Stimulated activated CD8-positive, alpha-beta memory T cell treated with anti-CD3 and anti-CD28 coated beads, Interleukin-15, amount 100 ng/mL, for 1 hour (primary cell): ENCODE data around the gene ARL13B.
"Not testable (repeated sequence)": the region's sequence is repeated elsewhere in the genome, so short reads cannot be mapped to it uniquely, and the experiment has no call there.

Source experiments
- DNase-seq: peaks from one replicate; pipeline ENCODE4 v3.0.0-alpha.2; 2020; ENCODE audit warnings: low read depth

Gene ARL13B

DNA sequence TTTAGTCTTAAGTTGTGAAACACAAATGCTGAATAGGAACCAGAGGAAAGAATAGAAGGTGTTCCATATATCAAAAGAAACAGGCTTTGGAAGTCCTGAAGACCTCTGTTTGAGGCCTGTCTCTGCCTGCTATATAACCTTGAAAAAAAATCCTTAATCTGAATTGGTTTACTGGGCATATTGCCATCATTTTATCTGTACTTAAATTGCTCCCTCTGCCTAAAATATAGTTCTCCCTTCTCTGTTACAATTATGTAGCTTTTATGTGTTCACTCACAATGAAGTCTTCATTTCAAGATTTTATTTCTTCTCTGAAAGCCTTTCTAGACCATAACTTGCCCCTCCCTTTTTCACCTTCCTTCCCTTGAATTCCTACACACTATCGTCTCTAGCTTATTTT lies 21.2 kb downstream of the ARL13B start:
- no peak for DNase-seq

DNA sequence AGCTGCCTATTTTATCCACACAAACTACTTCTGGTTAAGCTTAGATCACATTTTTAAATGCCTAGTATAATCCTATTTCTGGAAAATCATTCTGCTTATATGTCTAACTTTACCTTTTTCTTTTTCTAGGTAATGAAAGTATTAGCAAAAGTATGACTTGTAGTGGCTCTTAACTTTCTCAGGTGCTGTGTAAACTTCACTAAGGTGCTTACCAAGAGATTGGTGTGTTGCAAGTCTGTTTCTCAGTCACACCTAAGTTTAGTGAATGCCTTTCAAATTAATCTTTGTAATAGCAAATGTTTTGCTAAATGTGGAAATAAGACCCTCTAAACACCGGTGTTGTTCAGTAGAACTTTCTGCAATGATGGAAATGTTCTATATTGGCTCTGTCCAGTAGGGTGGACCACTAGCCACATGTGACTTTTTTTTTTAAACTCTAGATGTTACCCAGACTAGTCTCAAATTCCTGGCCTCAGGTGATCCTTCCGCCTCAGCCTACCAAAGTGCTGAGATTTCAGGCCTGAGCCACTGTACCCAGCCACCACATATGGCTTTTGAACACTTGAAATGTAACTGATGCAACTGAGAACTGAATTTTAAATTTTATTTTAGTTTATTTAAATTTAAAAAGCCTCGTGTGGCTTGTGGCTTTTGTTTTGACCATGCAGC lies 22.0 kb downstream of the ARL13B start:
- no peak for DNase-seq

DNA sequence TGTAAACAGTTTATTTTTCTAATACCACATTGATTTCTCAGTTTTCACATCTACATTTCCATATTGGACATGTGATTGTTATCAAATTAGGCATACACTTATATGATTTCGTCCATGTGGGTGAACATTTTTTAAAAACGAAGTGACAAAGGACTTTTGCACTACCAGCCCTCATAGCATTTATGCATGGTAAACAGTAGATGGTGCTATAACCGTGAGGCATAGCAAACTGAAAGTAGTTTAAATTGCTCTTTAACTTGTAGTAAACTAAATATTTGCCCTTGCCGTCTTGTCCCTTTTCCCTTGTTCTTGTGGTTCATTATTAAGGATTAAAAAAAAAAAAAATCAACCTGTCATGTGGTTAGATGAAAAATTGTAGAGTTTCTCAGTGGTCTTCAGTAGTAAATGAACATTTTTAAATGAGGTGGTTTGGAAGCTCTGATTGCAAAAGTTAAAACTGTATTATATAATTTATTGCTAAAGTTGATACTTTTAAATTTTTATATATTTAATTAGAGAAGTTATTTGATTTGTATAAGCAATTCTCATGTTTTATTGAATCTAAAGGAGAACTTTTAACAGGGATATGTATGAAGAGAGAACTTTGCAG lies 24.5 kb downstream of the ARL13B start:
- no peak for DNase-seq

DNA sequence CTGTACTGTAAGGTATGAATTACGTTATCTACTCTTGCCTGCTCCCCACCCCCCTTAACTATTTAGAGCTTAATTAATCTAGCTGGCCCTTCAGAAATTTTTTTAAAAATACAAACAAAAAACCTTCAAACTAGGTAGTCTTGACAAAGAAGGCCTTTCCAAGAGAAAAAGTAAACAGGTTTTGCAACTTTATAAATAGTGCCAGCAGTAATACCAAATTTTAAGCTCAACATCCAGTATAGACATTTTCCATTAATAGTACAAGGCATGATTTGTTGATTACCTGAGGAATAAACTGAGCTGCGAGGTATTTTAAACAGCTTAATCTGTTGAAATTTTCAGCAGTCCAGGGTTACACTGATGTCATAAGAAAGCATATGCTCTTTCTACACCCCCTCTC lies 28.3 kb downstream of the ARL13B start:
- no peak for DNase-seq

DNA sequence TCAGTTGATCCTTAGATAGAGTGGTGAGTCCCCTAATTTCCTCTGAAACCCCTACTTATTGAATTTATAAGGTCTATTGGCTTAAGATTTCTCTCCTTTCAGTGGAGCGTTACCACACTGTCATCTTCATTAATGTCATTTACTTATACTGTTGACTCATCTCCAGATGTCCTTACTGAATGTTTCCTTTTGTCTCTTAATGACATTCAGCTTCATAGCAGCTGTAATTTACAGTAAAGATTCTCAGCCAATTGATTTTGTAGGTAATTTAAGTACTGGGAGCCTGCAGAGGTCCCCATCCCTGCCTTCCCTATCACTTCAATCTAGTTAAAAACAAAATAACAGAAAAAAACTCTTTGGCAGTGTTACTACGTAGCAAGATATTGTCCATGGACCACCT lies 29.7 kb downstream of the ARL13B start:
- no peak for DNase-seq

DNA sequence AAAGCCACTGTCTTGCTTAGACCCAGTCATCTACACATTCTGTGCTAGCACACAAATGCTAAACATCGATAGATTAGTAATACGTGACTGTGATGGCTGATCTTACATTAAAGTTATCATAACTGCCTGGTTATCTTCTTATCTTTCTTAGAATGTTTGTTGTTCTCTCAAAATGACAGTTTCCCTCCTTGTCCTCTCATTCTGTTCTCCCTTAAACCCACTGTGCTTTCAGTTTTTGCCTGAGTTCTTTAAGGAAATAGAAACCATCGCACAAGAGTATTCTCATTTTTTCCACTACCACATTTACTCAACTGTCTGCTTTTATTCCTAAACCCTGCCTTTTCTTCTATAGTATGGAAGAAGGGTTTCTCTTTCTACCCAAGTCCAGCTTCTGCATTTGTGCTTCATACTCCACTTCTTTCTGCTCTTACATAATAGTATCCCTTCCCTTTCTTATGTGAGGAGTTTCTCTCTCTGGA lies 31.3 kb downstream of the ARL13B start:
- DNase-seq, result no peak

DNA sequence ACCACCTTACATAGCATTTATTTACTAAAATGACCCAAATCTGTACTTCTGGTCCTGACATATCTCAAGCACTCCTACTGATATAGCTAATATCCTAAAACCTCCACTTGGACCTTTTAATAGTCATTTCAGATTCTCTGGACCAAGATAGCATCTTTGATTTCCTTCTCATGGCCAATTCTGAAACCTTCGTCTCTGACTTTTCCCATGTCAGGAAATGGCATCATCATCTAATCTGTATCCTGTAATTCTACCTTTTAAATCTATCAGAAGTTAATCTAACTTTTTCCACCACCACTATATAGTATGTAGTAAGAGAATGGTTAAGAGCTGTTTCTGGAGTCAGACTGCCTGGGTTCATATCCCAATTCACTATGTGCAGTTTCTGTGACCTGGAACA lies 32.2 kb downstream of the ARL13B start:
- DNase-seq, result no peak

DNA sequence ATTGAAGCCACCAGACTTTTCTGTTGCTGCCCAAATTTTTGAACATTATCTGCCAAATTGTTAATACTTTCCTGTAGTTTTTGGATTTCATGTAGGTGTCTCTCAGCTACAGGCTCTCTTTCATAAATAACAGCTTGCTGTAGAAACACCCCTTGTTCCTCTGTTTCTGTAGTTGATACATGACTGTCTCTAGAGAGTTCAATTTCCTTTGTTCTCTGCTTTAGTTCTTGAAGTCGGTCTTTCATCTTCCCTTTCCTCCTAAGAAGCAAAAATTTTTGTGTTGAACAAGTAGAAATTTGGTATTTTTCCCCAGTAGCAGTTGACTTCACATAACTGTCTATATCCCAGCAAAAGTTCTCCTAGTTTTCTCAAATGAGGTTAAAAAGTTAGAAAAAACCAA lies 35.1 kb downstream of the ARL13B start:
- DNase-seq, result no peak

DNA sequence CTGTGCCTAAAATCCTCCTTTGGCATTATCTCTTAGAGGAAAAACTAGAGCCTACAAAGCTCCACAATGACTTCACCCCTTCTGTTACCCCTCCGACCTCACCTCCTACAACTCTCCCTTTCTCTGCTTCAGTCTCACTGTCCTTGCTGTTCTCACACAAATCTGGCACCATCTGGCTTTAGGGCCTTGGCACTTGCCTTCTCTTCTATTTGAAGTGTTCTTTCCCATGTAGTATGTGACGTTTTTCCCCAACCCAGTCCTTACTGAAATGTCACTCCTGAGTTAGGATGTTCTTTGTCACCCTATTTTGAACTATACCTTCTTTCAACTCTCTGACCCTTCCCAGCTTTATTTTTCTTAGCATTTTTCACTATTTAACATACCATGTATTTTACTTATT lies 39.7 kb downstream of the ARL13B start:
- no peak for DNase-seq

DNA sequence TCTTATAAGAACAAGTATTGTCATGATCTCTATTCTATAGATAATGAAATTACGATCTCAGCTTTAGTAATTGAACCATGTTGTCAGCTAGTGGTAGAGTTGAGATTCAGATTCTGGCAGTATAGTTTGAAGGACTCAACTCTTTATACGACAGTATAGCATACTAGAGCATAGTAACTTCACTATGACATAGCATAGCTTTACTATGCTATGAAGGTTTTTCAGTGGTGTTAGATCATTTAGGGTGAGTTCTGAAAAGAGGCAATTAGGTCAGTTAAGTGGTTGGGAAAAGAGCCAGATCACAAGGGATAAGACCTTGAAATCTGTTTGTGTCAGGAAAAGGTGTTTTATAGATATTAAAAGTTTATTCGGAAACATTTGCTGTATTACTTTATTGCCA lies 40.3 kb downstream of the ARL13B start:
- DNase-seq, result no peak

DNA sequence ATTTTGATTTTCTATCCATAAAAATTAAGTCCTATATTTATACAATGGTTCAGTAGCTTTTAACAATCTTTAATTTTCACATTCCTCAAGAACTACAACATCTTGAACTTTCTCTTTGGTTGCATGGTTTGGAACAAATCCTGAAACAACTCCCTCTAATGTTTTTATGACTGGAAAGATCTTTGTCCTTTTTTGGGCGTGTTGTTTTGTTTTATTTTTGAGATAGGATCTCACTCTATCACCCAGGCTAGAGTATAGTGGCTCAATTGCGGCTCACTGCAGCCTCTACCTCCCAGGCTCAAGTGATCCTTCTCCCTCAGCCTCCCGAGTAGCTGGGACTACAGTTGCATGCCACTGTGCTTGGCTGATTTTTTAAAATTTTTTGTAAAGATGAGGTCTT lies 44.4 kb downstream of the ARL13B start:
- no peak for DNase-seq

DNA sequence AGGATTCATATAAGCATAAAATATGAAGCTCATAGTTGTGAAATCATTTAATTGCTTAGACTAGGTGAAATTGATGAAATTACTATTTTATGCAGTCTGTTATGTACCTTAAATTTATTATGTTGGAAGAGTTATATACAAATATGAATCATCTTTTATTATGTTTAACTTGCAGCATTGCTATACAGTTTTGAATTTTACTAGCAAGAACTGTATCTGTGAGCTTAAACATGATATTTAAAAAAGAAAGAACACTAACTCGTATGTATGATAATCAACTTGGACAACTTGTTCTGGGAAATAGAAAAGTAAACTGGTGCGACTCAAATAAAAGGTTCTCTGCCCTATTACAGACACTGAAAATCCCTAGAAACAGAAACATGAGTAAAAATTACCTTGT lies 46.7 kb downstream of the ARL13B start:
- DNase-seq, result no peak

DNA sequence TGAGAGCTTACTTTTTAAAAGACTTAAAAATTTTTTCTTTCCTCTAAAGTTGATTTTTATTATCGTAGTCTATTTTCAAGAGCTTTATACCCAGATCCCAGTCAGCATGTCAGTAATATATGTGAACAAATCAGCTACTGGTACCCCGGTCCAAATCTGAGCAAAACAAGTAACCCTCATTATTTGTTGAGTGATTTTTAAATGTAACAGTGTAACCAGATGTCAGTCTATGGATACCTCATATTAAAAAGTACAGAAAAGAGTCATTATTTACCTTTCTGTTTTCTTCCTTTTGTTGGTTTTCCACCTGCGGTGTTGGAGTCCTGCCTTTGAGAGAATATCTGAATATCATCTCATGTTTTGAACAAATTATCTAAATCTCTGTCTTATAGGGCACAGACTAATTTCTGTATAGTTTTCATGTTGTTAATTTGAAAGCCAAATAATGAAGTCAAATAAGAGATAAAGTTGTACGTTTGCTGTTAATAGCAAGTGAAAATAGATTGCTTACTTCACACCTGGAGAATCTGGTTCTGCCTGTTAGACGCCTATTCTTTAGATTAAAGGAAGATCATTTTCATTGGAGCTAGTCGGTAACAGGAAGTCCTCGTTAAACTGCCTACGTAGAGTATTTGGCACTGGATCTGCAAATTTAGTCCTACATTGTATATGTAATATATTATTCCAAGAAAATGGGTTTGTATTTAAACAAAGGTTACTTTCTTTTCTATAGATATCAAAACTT lies 48.3 kb downstream of the ARL13B start, which contains the start of gene STX19:
TSS of gene STX19 (minus strand) at position 505 of the 745 bp plus-strand sequence. CDS start 13,328 bp downstream, outside the sequence.
- no peak for DNase-seq

DNA sequence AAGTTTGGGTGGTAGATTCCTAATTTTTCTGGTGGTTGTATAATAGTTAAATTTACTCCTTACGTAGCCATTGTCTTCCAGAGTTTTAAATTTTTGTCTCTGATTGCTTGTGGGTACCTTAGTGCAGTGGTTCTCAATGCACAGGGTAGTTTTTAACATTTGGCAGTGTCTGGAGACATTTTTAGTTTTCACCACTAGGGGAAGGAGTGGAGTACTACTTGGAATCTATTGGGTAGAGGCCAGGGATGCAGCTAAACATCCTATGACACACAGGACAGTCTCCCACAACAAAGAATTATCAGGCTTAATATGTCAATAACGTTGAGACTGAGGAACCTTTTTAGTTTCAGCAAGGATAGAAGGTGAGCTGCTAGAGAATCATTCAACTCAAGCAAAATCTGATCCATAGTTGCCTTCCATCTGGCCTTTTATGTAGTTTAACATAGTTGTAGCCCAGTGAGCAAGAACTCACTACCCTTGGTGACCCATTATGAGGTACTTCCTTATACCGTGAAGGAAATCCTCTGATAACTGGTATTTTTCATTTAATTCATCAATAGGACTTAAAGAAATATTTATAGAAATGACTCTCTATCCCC lies 57.1 kb downstream of the ARL13B start:
- DNase-seq, result no peak

DNA sequence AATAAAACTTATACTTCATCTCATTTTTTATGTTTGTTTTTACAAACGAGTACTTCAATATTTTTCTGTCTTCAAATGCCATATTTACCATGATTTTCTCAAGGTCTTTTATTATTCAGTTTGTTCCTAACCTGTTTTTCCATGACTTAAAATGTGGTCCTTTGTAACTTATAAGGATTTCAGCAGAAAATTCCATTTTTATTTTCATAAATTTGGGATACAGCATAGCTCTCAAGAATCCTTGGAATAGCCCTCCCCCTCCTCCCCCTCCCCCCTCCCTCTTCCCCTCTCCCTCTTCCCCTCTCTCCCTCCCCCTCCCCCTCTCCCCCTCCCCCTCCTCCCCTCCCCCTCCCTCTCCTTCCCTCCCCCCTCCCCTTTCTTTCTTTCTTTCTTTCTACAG lies 63.3 kb downstream of the ARL13B start:
- DNase-seq, result no peak

DNA sequence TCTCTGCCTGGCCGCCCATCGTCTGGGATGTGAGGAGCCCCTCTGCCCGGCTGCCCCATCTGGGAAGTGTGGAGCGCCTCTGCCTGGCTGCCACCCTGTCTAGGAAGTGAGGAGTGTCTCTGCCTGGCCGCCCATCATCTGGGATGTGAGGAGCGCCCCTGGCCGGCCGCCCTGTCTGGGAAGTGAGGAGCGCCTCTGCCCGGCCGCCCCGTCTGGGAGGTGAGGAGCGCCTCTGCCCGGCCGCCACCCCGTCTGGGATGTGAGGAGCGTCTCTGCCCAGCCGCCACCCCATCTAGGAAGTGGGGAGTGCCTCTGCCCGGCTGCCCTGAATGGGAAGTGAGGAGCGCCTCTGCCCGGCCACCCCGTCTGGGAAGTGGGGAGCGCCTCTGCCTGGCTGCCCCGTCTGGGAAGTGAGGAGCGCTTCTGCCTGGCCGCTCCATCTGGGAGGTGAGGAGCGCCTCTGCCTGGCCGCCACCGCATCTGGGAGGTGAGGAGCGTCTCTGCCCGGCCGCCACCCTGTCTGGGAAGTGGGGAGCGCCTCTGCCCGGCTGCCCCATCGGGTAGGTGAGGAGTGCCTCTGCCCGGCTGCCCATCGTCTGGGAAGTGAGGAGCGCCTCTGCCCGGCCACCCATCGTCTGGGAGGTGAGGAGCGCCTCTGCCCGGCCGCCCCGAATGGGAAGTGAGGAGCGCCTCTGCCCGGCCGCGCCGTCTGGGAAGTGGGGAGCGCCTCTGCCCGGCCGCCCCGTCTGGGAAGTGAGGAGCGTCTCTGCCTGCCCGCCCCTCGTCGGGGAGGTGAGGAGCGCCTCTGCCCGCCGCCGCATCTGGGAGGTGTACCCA lies 64.4 kb downstream of the ARL13B start:
- not testable (repeated sequence) for DNase-seq

DNA sequence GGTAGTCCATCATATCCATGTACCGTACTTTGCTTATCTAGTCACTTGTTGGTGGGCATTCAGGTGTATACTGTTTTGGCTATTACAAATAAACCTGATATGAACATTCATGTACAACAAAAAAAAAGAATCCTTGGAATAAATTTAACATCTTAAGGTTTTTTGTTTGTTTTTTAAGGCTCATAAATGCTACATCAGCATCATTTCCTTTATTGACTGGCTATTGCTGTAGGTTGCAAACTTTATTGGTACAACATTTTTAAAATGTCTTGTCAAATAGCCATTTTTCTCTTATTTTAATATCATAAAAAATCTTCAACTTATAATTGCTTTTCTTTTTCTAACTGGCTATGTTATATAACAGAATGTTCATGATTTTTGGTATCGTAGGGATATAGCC lies 66.6 kb downstream of the ARL13B start:
- DNase-seq, result no peak

DNA sequence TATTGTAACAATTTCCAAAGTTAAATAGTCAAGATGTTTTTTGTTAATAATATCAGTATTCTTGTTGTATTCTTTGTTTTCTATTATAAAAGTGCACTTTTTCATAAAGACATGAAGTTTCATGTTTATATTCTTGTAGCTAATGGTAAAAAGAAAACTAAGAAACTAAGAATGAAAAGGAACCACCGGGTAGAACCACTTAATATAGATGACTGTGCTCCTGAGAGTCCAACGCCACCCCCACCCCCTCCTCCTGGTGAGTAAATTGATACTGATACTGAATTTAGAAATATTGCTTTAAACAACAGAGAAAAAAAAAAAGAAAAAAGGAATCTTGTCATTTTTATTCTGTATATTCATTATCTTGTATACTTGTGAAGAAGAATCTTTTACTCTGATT lies 69.3 kb downstream of the ARL13B start:
- no peak for DNase-seq

DNA sequence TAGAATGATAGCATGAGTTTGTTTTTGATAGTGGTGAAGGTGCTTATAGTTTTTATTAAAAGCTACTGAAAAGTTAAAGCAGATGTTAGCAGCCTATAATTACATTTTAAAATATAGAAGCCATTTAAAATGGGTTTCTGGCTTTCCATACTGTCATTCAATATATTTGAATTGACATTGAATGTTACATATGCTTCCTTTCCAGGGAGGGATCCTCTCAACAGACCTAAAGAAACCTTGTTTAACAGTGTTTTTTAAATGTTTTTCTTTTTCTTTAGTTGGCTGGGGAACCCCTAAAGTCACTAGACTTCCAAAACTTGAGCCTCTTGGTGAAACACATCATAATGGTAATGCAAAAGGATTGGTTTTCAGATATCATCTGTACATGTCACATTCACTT lies 70.6 kb downstream of the ARL13B start:
- DNase-seq, result no peak

DNA sequence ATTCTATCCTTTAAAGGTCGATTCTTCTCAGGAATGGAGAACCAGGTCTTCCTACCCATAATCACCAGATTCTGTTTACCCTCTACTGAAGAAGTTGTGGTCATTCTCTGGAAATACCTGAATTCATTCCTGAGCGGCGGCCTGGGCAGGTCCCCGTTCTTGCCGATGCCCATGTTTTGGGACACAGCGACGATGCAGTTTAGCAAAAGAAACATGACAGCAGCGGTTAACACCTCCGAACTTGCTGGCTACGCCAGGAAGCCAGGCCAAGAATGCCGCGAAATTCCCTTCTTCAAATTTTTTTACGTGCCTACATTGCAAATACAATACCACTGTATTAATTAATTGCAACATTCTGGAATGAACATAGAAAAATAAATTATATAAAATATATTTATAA lies 81.3 kb downstream of the ARL13B start:
- no peak for DNase-seq

DNA sequence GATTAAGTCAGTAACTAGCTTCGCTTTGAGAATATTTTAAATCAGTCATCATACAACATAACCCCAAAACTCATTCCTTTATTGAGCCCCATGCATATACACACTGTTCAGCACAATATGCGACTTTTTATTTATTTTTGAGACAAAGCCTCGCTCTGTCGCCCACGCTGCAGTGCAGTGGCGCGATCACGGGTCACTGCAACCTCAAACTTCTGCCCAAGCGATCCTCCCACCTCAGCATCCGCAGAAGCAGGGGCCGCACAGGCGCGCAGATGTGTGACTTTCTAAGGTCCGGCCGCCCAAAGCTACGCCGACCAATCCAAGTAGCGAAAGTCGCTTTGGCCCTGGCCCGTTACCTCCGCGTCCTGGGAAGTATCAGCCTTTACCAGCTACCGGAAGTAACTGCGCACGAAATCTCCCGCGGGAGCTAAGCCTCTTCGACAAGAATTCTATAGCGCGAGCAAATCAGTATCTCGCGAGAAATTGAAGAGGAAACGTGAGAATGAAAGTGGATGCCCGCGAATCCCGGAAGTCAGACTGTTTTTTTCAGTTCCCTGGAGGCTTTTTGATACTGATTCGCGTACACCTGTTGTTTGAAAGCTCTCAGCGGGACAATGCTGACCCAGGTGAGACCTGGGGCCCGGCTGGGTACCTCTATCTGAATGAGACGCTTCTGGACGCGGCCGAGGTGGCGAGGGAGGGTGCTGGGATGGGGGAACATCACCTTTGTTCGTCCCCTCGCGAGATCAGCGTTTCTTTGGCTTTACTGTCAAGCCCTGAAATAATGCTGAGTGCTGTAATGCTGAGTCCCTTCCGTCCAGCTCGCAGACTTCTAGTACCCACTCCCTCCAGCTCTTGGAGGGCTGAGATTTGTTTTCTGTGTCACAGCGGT lies 82.8 kb downstream of the ARL13B start, which contains the start of the genes DHFR2 and NSUN3:
TSS of gene DHFR2 (minus strand) at position 404 of the 892 bp plus-strand sequence. CDS start 1,405 bp downstream, outside the sequence.
TSS of gene NSUN3 (plus strand) at position 549 of the 892 bp plus-strand sequence. CDS start at position 615, 66 bp downstream.
- DNase-seq, result peak; percentile 60
